Stimulated activated CD8-positive, alpha-beta memory T cell treated with anti-CD3 and anti-CD28 coated beads, Interleukin-12 subunit alpha, Interleukin-12 subunit beta, amount 100 ng/mL, for 24 hours (primary cell): ENCODE data around the gene MCC.
A peak's percentile ranks its signal among the peaks of the same experiment; 100 is the strongest.

Experiments
- DNase-seq: peaks from one replicate; pipeline ENCODE4 v3.0.0-alpha.2; 2020; ENCODE audit errors: extremely low read depth

MCC gene

GRCh38 chr5:113487781-113488644 is at the start of gene MCC:
TSS of gene MCC (minus strand) at chr5:113488453.
- DNase-seq, result no peak

- no peak for DNase-seq
Measured at GRCh38 chr5:113531481-113532159, 43.4 kb upstream of the MCC start.

- DNase-seq, result no peak
Measured at GRCh38 chr5:113527746-113528145, 39.5 kb upstream of the MCC start.

- no peak for DNase-seq
Measured at GRCh38 chr5:113526421-113526820, 38.2 kb upstream of the MCC start.

GRCh38 chr5:113524927-113525326 is 36.7 kb upstream of the MCC start:
- DNase-seq, result no peak

GRCh38 chr5:113523168-113523567 is 34.9 kb upstream of the MCC start:
- no peak for DNase-seq

GRCh38 chr5:113520899-113521298 is 32.6 kb upstream of the MCC start:
- DNase-seq, result no peak

- no peak for DNase-seq
Measured at GRCh38 chr5:113520429-113520828, 32.2 kb upstream of the MCC start.

GRCh38 chr5:113519412-113519811 is 31.2 kb upstream of the MCC start:
- no peak for DNase-seq

GRCh38 chr5:113518884-113519283 is 30.6 kb upstream of the MCC start:
- no peak for DNase-seq

GRCh38 chr5:113514289-113514635 is 26.0 kb upstream of the MCC start:
- no peak for DNase-seq

- DNase-seq, result peak; percentile 74
Measured at GRCh38 chr5:113513384-113514288, 25.4 kb upstream of the MCC start, which contains the start of gene YTHDC2. TSS of gene YTHDC2 (plus strand) at chr5:113513694. CDS start at chr5:113513896, 202 bp downstream.

GRCh38 chr5:113512341-113512740 is 24.1 kb upstream of the MCC start:
- no peak for DNase-seq

GRCh38 chr5:113510836-113511451 is 22.7 kb upstream of the MCC start:
- no peak for DNase-seq

- DNase-seq, result no peak
Measured at GRCh38 chr5:113508756-113509155, 20.5 kb upstream of the MCC start.

GRCh38 chr5:113507601-113508000 is 19.3 kb upstream of the MCC start:
- no peak for DNase-seq

- no peak for DNase-seq
Measured at GRCh38 chr5:113505181-113505580, 16.9 kb upstream of the MCC start.

- DNase-seq, result no peak
Measured at GRCh38 chr5:113503146-113503545, 14.9 kb upstream of the MCC start.

GRCh38 chr5:113502073-113502472 is 13.8 kb upstream of the MCC start:
- no peak for DNase-seq

- DNase-seq, result no peak
Measured at GRCh38 chr5:113495422-113495841, 7.2 kb upstream of the MCC start.

GRCh38 chr5:113493446-113493845 is 5.2 kb upstream of the MCC start:
- DNase-seq, result no peak

- no peak for DNase-seq
Measured at GRCh38 chr5:113491022-113491421, 2.8 kb upstream of the MCC start.
